ENCODE results near the gene P2RY8.
"Not testable (repeated sequence)": the region's sequence is repeated elsewhere in the genome, so short reads cannot be mapped to it uniquely, and the experiment has no call there.

P2RY8 gene

GRCh38 chrX:1440506-1440905, 96.5 kb downstream of the P2RY8 start:
- no peak for DNase-seq

GRCh38 chrX:1435241-1435895, 101.6 kb downstream of the P2RY8 start:
- DNase-seq: no peak

GRCh38 chrX:1434871-1435240, 102.1 kb downstream of the P2RY8 start:
- DNase-seq: no peak

GRCh38 chrX:1433646-1434357, 103.2 kb downstream of the P2RY8 start:
- no peak for DNase-seq

GRCh38 chrX:1430451-1430850, 106.5 kb downstream of the P2RY8 start:
- no peak for DNase-seq

GRCh38 chrX:1427756-1428155, 109.2 kb downstream of the P2RY8 start:
- no peak for DNase-seq

- DNase-seq: not testable (repeated sequence)
These were observed 110.7 kb downstream of the P2RY8 start for GRCh38 chrX:1426321-1426720.

GRCh38 chrX:1425381-1425780, 111.6 kb downstream of the P2RY8 start:
- DNase-seq: no peak

- no peak for DNase-seq
These were observed 112.7 kb downstream of the P2RY8 start for GRCh38 chrX:1424147-1424851.

- no peak for DNase-seq
These were observed 113.8 kb downstream of the P2RY8 start for GRCh38 chrX:1423215-1423614.

GRCh38 chrX:1422135-1422465, 114.9 kb downstream of the P2RY8 start:
- DNase-seq: no peak

- no peak for DNase-seq
These were observed 115.4 kb downstream of the P2RY8 start for GRCh38 chrX:1421433-1422134.

GRCh38 chrX:1420371-1420770, 116.6 kb downstream of the P2RY8 start:
- DNase-seq: no peak

GRCh38 chrX:1419545-1420355, 117.2 kb downstream of the P2RY8 start:
- DNase-seq: no peak

- DNase-seq: no peak
These were observed 118.0 kb downstream of the P2RY8 start for GRCh38 chrX:1418901-1419544.

- no peak for DNase-seq
These were observed 118.8 kb downstream of the P2RY8 start for GRCh38 chrX:1417921-1418771.

GRCh38 chrX:1416965-1417760, 119.8 kb downstream of the P2RY8 start:
- DNase-seq: no peak

GRCh38 chrX:1416327-1416784, 120.6 kb downstream of the P2RY8 start:
- DNase-seq: no peak

All from NCI-H1417 (cell line).